NCI-H1092 treated with DMSO at 0.1 percent for 48 hours (cell line): ENCODE data around the gene C2orf80.
"Not testable (repeated sequence)": the region's sequence is repeated elsewhere in the genome, so short reads cannot be mapped to it uniquely, and the experiment has no call there.

Source experiments
- DNase-seq: peaks from one replicate; lab custom pipeline; 2025; lab: John Stamatoyannopoulos, UW

The C2orf80 gene

DNA sequence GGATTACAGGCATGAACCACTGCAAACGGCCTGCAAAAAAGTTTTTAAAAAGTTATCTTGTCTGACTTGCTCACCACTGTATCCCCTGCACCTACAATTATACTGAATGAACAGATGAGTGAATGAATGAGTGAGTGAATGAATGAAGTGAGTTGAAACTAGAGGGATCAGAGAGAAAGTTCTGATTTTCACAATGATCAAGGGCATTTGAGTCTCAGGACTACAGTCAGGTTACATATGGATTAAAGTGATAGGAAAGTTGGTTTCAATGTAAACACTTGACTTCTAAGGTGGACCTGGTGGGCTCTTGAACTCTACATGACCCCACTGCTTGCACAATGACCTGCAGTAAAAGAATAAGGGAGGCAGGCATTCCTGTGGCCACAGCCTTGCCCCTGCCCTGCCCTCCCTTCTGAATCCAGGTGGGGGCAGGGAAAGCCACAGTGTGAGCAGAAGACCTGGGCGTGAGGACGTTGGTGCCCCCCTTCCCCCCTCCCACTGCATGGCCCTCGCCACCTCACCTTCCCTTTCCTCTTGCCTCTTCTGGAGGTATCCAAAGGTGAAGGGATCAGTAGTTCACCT lies 10.7 kb downstream of the C2orf80 start:
- no peak for DNase-seq

DNA sequence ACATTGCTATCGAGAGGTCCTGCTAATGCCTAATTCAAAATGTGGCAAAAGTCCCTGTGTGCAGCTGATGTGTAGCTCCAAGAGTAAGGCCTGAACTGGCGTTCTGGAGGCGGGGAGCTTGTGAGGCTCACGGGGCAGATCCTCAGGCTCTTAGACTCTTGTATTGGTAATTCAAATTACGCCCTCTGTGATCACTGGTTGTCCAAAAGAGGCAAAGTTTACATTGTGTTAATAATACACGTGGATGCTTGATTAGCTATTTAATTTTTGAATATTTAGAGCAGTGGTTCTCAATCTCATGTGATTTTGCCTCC lies 14.0 kb downstream of the C2orf80 start:
- DNase-seq, result no peak

DNA sequence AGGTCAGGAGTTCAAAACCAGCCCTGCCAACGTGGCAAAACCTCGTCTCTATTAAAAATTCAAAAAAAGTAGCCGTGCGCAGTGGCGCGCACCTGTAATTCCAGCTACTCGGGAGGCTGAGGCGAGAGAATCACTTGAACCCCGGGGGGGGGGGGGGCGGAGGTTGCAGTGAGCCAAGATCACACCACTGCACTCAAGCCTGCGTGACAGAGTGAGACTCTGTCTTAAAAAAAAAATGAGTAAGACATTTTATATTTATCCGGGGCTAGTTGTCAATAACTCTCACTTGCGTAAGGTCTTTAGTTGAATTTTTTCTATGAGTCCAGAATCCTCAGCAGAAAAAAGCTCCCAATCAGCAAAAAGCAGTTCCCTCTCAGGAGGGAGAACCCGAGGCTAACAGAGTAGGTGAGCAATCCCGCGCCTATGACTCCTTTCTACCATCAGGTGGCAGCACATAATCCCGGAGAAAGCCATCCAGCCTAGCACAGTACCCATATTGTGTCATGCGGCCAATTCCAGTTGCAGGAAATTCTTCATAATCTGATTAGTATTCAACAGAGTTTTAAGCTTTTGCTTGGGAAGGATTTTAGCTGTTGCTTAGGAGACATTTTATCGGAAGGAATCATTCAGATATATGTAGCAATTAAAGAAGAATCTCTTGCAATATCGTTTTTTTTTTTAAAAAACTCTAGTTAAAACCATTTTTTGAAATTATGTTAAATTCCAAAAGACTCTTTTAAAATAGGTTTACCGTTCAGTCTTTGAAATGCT lies 14.6 kb downstream of the C2orf80 start:
- DNase-seq, result peak; percentile 67

DNA sequence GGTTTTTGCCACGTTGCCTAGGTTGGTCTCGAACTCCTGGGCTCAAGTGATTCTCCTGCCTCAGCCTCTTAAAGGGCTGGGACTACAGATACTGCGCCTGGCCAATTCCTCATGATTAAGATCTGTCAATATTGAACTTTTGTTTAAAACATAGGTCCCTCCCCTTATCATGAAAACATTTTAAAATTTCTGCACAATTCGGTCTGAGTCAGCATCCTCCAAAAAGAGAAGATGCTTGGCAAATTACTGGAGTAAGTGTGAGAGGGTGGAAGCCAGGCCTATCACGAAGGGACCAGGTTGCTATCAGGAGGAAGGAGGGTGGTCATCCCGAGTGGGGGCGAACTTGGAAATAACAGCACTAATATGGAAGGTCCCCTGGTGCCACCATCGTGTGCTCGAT lies 15.7 kb downstream of the C2orf80 start:
- DNase-seq, result no peak

DNA sequence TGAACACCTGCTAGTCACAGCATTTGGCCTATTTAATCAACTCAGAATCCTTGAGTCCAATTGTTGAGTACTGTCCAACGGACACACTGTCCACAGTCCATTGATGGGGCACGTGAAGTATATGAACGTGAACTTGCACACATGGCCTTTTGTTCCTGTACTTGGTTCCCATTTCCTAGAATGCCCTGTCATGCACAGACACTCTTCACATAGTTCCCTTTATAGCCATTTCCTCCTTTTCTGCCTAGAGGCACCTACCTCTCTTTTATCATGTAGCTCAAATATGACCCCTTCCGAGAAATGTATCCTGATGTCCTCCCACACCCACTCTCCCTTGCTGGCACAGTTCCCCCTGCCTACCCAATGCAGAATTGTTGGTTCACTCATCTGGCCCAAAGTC lies 17.7 kb downstream of the C2orf80 start:
- DNase-seq, result no peak

DNA sequence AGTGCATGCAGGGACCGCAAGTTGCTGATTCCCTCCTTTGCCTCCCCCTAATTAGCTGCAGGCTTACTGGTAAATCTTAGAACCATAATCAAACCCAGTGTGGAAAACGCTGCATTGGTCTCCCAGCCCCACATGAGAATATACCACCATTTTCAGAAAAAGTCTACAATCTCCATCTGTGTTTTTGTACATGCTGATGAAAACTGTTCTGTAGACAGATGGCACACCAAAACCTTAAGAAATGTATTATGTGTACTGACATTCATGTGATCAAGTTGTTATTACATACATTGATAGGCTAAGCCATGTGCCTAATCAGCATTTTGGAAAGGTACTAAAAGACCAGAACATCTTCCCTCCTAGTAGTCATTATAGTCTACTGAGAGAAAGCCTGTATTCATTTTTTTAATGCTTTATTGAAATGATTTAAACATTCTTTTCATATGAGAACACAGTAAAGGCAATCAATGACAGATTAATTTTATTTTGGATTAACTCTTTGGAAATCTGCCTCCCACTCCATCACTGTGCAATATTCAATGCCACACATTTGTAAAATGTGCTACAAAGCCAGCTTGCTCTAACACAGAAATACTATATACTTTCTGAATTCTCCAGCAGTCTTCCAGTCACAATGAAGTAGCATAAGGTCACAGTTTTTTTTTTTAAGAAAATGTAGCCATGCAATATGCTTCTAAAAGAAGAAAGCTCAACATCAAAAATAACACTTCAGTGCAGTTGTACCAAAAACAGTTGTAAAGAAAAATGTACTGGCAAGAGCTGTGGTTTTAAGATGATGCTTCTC lies 24.7 kb downstream of the C2orf80 start:
- no peak for DNase-seq

DNA sequence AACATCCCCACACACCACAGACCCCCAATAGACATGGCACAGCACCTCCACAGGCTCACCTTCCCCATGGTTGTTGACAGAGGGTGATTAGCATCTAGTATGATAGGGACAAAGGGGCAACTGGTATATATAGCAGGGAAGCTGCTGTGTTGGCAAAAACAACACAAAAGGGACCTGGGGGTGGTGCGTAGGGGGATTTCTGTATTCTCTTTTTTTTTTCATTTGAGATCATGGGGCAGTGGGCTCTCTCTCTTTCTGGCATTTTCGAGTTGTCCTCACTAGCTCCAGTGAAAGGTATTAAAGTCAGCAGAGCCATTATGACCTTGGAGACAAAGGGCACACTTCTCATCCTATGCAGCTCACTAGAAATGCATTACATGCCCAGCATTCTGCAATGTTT lies 26.3 kb downstream of the C2orf80 start, which contains the start of gene CRYGA:
TSS of gene CRYGA (minus strand) at position 101 of the 400 bp plus-strand sequence. CDS start at position 68, 33 bp downstream.
- DNase-seq, result no peak

DNA sequence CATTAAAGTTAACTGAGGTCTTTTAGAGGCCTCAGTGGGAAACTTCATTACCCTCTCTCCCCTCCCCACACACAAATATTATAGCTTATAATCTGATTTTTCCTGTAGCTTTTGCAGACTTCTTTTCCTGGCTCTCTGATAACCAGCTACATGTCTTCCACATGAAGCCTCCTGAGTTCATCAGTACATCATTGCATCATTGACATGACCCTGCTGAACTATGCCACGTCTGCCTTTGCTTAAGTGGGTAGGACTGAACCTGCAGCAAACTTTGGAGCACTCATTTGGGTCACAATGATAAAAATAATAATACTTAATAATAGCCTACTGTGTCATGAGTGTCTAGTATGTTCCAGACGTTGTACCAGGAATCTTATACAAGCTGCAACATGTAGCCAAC lies 33.4 kb downstream of the C2orf80 start:
- no peak for DNase-seq

DNA sequence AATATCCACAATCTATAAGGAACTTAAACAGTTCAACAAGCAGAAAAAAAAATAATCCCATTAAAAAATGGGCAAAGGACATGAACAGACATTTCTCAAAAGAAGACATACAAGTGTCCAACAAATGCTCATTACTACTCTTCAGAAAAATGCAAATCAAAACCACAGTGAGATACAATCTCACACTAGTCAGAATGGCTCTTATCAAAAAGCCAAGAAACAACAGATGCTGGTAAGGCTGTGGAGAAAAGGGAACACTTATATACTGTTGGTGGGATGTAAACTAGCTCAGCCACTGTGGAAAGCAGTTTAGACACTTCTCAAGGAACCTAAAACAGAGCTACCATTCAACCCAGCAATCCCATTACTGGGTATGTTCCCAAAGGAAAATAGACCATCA lies 36.7 kb downstream of the C2orf80 start:
- no peak for DNase-seq

DNA sequence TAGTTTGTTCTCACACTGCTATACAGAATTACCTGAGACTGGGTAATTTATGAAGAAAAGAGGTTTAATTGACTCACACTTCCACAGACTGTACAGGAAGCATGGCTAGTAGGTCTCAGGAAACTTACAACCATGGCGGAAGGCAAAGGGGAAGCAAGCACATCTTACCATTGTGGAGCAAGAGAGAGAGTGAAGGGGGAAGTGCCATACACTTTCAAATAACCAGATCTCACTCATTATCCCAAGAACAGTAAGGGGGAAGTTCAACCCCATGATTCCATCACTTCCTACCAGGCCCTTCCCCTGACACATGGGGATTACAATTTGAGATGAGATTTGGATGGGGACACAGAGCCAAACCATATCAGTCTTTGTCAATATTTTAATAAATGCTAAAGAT lies 38.9 kb downstream of the C2orf80 start:
- no peak for DNase-seq

DNA sequence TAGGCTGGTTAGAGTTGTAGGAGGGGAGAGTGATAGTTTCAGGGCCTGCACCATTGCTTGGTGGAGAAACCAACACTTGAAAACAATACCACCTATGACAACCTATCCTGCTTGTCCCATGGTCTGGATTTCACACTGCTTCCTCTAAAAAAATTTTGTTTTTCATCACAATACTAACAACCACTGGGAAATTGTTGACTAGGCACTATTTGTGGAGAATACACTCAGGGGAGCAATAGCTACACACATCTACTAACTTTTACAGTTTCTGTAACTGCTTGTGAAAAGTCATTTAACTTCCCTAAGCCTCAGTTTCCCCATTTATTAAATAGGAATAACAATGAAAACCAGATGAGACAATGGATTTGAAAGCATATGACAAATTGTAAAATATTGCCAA lies 39.7 kb downstream of the C2orf80 start:
- DNase-seq, result no peak

DNA sequence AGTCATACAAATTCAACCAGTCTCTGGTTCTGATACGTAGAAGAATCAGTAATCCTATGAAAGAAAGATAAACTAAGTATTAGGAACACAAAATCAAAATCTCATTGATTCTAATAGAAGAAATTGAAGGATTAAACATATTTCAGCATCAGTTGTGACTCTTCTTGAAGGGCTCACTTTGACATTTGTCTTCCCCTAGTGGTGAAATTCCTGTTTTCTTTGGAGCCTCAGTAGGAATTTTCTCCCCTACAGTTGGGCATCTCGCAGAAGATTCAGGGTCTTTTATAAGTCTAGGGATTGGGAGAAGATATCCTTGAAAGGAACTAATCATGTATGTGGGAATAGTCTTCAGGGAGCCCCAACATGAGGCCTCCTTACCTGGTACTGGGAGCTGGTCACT lies 41.0 kb downstream of the C2orf80 start:
- DNase-seq, result no peak

DNA sequence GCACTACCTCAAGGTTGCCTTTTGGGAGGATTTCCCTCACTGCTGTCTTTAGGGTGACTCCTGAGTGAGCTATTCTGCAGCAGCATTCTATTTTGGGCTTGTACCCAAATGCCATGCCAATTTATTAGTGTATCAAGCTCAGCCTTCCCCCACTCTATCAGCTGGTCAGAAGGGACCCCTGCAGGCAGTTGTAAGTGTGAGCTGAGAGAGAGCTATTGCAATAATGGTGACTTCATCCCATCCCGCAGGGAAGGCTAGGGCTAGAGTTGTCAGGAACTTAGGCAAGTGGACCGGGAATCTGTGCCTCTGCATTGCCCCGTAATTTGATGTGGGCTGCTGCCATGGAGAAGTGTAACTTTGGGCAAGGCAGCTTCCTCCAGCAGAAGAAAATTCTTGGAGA lies 42.1 kb downstream of the C2orf80 start:
- DNase-seq, result no peak

DNA sequence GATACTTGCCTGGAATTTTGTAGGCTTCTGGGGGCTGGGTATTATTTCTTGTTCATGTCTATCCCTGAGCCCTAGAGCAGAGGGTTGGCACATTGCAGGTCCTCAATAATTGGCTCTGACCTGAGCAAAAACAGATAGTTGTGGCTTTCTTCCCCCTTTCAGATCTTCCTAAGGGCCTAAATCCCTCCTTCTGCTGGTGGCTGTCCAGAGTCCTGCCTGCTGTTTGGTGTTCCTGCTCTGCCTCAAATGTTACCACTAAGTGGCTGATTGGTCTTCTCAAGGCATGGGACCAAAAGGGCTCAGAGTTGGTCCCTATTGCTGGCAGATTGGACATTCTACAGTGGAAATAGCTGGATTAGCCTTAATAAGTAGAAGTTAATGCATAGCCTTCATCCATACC lies 42.8 kb downstream of the C2orf80 start:
- DNase-seq, result no peak

DNA sequence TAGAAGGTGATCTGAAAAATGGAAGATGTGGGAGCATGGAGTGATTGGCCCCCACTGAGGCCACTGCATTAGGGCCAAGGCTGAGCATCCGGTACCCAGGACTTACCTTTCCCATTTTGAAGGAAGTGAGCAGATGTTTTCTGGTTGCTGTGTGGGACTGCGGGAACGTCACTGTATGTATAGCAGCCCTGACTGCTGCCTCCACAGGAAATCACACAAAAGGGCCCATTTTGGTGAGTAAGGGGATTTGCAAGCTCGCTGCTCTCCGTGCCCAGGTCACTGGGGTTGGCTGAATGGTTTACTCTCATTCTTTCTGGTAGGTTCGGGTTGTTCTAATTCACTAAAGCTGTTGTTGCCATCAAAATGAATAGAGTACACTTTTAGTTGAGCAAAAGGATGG lies 43.8 kb downstream of the C2orf80 start, which contains the start of gene CRYGB:
TSS of gene CRYGB (minus strand) at position 153 of the 400 bp plus-strand sequence. CDS start at position 115, 38 bp downstream.
- DNase-seq, result no peak

DNA sequence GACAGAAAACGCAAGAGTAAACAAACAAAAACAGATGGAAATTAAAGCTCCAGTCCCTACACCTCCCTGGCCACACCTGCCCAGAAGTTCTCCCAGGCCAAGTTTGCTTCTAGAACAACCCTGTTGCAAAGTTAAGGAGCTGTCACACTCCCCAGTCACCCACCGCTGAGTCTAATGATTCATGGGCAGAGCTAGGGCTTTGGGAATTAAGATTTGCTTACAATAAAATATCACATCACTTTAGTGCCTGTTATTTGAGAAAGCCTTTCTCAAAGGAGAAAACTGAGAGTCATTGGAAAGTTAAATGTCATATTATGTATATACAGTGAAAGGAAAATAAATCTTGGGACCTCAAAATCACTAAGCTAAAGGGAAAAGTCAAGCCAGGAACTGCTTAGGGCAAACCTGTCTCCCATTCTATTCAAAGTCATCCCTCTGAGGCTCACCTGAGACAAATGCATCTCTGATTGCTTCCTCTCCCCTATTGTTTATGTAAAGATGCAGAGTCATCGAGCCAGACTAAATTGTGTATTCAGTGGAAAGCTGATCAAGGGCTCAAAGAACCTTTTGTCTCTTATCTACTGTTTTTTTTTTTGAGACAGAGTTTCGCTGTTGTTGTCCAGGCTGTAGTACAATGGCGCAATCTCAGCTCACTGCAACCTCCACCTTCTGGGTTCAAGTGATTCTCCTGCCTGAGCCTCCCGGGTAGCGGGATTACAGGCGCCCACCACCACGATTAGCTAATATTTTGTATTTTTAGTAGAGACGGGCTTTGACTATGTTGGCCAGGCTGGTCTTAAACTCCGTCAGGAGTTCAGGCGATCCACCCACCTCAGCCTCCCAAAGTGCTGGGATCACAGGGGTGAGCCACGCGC lies 46.7 kb downstream of the C2orf80 start:
- no peak for DNase-seq

DNA sequence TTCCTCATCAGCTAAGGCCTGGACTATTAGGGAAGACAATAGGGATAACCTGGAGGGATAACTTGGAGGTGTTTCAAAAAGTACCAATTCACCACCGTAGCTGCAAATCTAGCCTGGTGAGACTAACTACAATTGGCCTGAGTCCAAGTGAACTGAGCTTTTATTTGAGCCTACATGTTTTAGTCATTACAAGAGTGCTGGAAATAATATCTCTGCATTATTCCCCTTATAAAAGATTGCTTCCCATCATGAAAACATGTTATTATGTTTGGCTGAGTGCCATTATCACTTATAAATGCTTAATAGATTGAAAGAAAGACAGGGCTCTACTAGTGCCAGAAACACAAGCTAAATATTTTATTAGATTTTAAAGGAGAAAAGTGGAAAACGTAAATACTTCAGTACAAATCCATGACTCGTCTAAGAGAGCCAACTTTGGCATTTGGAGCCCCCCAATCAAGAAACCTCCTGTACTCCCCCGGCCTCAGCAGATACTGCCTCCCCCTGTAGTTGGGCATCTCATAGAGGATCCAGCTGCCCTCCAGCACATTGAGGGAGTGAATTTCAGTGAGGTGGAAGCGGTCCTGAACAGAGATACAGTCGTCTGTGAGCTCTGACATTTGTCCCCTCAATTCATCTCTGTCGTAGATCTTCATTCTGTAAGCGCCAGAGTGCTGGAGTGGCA lies 47.4 kb downstream of the C2orf80 start:
- DNase-seq, result peak; percentile 66

DNA sequence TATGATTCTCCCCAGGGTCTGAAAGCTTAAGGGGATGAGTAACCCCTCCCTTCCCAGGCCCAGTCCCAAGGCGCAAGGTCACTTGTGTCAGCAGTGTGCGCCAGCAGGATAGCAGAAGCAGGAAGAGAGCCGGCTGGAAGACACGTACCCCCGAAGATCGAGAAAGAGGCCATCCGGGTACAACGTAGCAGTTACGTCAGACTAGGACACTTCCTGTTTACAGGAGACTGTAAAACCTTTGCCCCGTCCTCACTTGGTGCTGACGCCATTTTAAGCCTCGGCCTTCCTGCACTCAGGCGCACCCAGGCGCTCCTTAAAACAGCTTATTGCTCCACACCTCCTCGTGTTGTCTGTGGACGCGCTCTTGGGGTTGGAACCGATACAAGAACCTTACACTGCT lies 50.4 kb downstream of the C2orf80 start:
- no peak for DNase-seq

DNA sequence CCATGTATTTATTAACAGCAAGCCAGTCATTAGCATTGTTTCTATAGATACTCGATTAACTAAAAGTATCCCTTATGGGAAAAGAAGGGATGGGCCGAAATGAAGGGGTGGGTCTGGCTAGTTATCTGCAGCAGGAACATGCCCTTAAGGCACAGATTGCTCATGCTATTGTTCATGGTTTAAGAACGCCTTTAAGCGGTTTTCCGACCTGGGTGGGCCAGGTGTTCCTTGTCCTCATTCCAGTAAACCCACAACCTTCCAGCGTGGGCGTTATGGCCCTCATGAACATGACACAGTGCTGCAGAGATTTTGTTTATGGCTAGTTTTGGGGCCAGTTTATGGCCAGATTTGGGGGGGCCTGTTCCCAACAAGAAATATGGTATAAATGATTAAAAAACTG lies 51.5 kb downstream of the C2orf80 start:
- not testable (repeated sequence) for DNase-seq

DNA sequence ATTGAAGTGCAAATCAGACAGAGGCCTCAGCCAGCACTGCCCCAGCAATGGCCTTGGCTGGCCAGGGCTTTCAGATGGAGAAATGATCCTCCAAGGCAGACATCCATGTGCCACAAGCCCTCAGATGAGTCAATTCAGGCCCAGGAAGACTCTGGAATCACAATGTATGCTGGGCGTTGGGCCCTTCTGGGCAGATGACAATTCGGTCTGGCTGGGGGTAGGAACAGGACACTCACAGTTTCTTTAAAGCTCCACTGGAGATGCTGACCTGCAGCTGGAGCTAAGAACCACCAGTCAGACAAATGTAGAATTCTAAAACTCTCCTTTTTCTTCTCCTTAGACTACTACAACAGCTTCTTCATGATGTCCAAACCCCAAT lies 53.1 kb downstream of the C2orf80 start:
- no peak for DNase-seq
